CD8-positive, alpha-beta memory T cell (primary cell): ENCODE results near the gene EEF1A2. TPM values are rescaled to one million over a fixed set of nuclear protein-coding genes. Genes with fewer than 3 reads are reported as not detected.

Source experiments
- CTCF ChIA-PET: fragments of 350-600 bp; sonication (Branson Sonifier 250); formaldehyde crosslinking; loops from one replicate; lab custom pipeline; 2021; ENCODE audit warnings: antibody characterized with exemption; lab: Charles Lee
- POLR2A ChIA-PET: fragments of 350-600 bp; sonication (Branson Sonifier 250); formaldehyde crosslinking; loops from one replicate; lab custom pipeline; 2021; ENCODE audit warnings: antibody characterized with exemption; lab: Charles Lee
- DNase-seq, 5 donors: peaks; one replicate each; pipeline versions ENCODE4 v3.0.0 to v3.0.0-alpha.2; 2020 to 2022; ENCODE audit warnings: mixed read lengths in 1 of 5
- H3K27ac ChIP-seq: one replicate; pipeline ENCODE4 v1.7.0; 2013; ENCODE audit warnings: low read depth, mild to moderate bottlenecking, low read length, moderate library complexity
- H3K27me3 ChIP-seq: 2 replicates; pipeline ENCODE4 v1.7.0; 2013; ENCODE audit warnings: low read length, mild to moderate bottlenecking; ENCODE audit not compliant: insufficient read depth, poor library complexity, severe bottlenecking
- H3K36me3 ChIP-seq: 2 replicates; pipeline ENCODE4 v1.7.0; 2013; ENCODE audit warnings: mild to moderate bottlenecking, low read length, moderate library complexity; ENCODE audit not compliant: insufficient read depth
- H3K4me1 ChIP-seq: 2 replicates; pipeline ENCODE4 v1.7.0; 2013; ENCODE audit warnings: mild to moderate bottlenecking, low read length, moderate library complexity; ENCODE audit not compliant: insufficient read depth
- H3K4me3 ChIP-seq: 2 replicates; pipeline ENCODE4 v1.7.0; 2013; ENCODE audit warnings: mild to moderate bottlenecking, low read length
- H3K9me3 ChIP-seq: 2 replicates; pipeline ENCODE4 v1.7.0; 2013; ENCODE audit warnings: mild to moderate bottlenecking, low read length
- H3K27ac Mint-ChIP-seq, 8 donors: one replicate each; pipeline ENCODE4 v1.8.0; 2020 to 2021; ENCODE audit warnings: mixed read lengths in 8 of 8, mild to moderate bottlenecking in 6 of 8, inconsistent platforms in 3 of 8, moderate library complexity in 3 of 8
- H3K27me3 Mint-ChIP-seq, 2 donors: one replicate each; pipeline ENCODE4 v1.8.0; 2020 to 2021; ENCODE audit warnings: mixed read lengths in 2 of 2, mild to moderate bottlenecking in 1 of 2, moderate library complexity in 1 of 2
- H3K36me3 Mint-ChIP-seq, 3 donors: one replicate each; pipeline ENCODE4 v1.8.0; 2020 to 2021; ENCODE audit warnings: mixed read lengths in 3 of 3, inconsistent platforms in 1 of 3, mild to moderate bottlenecking in 1 of 3
- H3K4me1 Mint-ChIP-seq, 3 donors: one replicate each; pipeline ENCODE4 v1.8.0; 2020 to 2021; ENCODE audit warnings: mixed read lengths in 3 of 3, inconsistent platforms in 1 of 3, mild to moderate bottlenecking in 1 of 3
- H3K4me3 Mint-ChIP-seq, 7 donors: one replicate each; pipeline ENCODE4 v1.8.0; 2020 to 2021; ENCODE audit warnings: mixed read lengths in 7 of 7, mild to moderate bottlenecking in 6 of 7, moderate library complexity in 4 of 7, inconsistent platforms in 2 of 7
- H3K9me3 Mint-ChIP-seq, 5 donors: one replicate each; pipeline ENCODE4 v1.8.0; 2020 to 2022; ENCODE audit warnings: mixed read lengths in 5 of 5, mild to moderate bottlenecking in 3 of 5, moderate library complexity in 2 of 5, inconsistent platforms in 1 of 5
- polyA plus RNA-seq: library from polyadenylated mRNA; unstranded; fragments of 300-500 nt; fragmentation: Illumina TruSeq; gene quantifications from one replicate; pipeline ENCODE4 v1.2.3, GENCODE V29; 2021
- total RNA-seq, 2 experiments: library from RNA; stranded (reverse); gene quantifications; one replicate each; pipeline ENCODE4 v1.2.3, GENCODE V29; 2021

The EEF1A2 gene
- total and polyA plus RNA-seq, 3 experiments from 2014 or later: 0.17 to 0.20 TPM; not detected in 1

DNA sequence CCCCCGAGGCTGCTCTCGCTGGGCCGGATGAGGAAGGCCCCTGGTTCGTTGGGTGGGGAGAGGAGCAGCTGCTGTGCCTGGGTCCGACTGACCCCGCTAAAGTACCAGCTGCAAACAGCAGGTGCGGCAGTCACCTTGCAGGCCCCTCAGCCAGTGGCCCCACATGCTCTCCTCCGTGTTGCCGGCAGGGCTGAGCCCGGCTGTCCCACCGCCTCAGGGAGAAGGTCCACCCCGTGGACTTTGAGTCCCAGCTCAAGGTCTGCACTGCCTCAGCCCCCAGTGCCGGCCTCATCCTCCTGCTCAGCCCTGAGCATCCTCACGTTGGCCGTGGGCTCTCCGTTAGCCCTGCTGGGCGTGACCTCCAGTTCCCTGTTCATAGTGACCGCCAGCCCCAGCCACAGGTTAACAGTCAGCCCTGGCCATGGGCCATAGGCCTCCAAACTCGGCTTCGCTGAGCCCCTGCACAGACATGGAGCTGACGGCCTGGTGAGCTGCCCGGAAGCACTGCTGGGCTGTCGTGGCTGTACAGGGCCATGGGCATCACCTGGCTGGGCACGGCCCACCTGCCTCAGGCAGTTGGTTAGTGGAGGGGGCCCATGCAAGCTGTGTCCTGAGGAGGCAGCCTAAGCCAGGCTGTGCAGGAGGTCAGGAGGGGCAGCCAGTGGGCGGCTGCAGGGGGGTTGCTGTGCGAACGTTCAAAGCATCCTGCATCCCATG is 45.5 kb upstream of the EEF1A2 start:
- H3K4me3 Mint-ChIP-seq: no peak overlapping the region
- peaks cover 0 to 2% (median 0%) of the 10 kb centered on the region in 3 donors for H3K4me1 Mint-ChIP-seq
- peaks cover 0 to 2% (median 0%) of the 10 kb centered on the region in 3 donors for H3K36me3 Mint-ChIP-seq
- Histone ChIP-seq H3K27me3 (no peaks in the 10 kb centered on the region), H3K27ac (no peak overlapping the region), H3K4me1 (no peaks in the 10 kb centered on the region), H3K4me3 (no peak overlapping the region), H3K36me3 (no peaks in the 10 kb centered on the region), H3K9me3 (no peaks in the 10 kb centered on the region)
- H3K27me3 Mint-ChIP-seq: peaks cover 3 to 4% of the 10 kb centered on the region in 2 donors
- peaks cover 0 to 4% (median 0%) of the 10 kb centered on the region in 5 donors for H3K9me3 Mint-ChIP-seq
- ChIA-PET POLR2A (no interaction called here), CTCF (interaction anchor here (1.5 kb wide), 1 partner anchor 107 kb away, joined by 3 read pairs; no protein-coding TSS in a partner anchor)
- H3K27ac Mint-ChIP-seq: no peak overlapping the region
- DNase-seq: no peak

DNA sequence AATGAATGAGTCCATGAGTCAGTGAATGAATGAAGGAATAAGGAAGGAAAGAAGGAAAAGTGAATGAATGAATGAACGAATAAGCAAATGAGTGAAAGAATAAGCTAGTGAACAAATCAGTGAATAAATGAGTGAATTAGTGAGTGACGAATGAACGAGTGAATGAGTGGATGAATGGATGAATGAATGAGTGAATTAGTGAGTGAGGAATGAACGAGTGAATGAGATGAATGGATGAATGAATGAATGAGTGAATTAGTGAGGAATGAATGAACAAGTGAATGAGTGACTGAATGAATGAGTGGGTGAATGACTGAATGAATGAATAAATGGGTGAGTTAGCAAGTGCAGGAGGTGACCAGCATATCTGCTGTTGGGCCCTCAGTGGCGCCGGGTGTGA is 44.9 kb upstream of the EEF1A2 start:
- Mint-ChIP-seq H3K4me1 (peaks cover 0 to under 1% (median 0%) of the 10 kb centered on the region in 3 donors), H3K27me3 (peaks cover 0 to 2% of the 10 kb centered on the region in 2 donors), H3K36me3 (peaks cover 0 to 2% (median 0%) of the 10 kb centered on the region in 3 donors), H3K27ac (no peak overlapping the region), H3K9me3 (peaks cover 0 to 4% (median 0%) of the 10 kb centered on the region in 5 donors), H3K4me3 (no peak overlapping the region)
- H3K36me3 ChIP-seq: no peaks in the 10 kb centered on the region
- DNase-seq: no peak
- H3K27me3 ChIP-seq: no peaks in the 10 kb centered on the region
- ChIA-PET POLR2A (interaction anchor here (0.7 kb wide), 1 partner anchor 327 kb away, joined by 3 read pairs; no protein-coding TSS in a partner anchor), CTCF (interaction anchor here (1.5 kb wide), 1 partner anchor 108 kb away, joined by 3 read pairs; no protein-coding TSS in a partner anchor)
- no peak overlapping the region for H3K4me3 ChIP-seq
- H3K27ac ChIP-seq: no peak overlapping the region
- no peaks in the 10 kb centered on the region for H3K9me3 ChIP-seq
- H3K4me1 ChIP-seq: peaks cover 4% of the 10 kb centered on the region

DNA sequence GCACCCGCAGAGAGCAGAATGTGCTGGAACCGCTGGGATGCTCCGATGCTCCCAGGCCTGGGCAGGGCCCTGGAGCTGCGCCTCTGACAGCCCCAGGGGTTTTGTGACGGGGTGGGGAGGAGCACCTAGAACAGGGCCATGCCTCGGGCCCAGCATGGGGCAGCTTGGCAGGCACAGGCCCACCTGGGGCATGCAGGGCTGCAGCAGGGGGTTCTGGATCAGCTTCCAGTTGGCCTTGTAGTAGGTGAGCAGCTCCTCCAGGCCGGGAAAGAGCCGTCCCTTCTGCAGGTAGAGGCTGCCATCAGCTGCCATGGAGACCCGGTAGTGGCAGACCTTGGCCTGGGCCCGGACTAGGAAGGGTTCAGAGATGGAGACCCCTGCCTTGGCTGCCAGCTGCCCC is 44.2 kb upstream of the EEF1A2 start:
- Mint-ChIP-seq H3K4me3 (no peak overlapping the region), H3K4me1 (peaks cover 0 to 6% (median 0%) of the 10 kb centered on the region in 3 donors), H3K9me3 (peaks cover 0 to 4% (median 0%) of the 10 kb centered on the region in 5 donors), H3K36me3 (peaks cover 0 to 2% (median 0%) of the 10 kb centered on the region in 3 donors), H3K27ac (no peak overlapping the region), H3K27me3 (peaks cover 0 to 2% of the 10 kb centered on the region in 2 donors)
- H3K4me1 ChIP-seq: peaks cover 9% of the 10 kb centered on the region
- no peak overlapping the region for H3K4me3 ChIP-seq
- no peaks in the 10 kb centered on the region for H3K36me3 ChIP-seq
- no peak for DNase-seq
- ChIA-PET POLR2A (interaction anchor here (0.7 kb wide), 1 partner anchor 326 kb away, joined by 3 read pairs; no protein-coding TSS in a partner anchor), CTCF (interaction anchor here (1.5 to 1.7 kb wide), 2 partner anchors 109 to 438 kb away, joined by 3 to 5 read pairs; partner anchors contain the start of gene PRPF6)
- H3K9me3 ChIP-seq: no peaks in the 10 kb centered on the region
- no peak overlapping the region for H3K27ac ChIP-seq
- H3K27me3 ChIP-seq: no peaks in the 10 kb centered on the region

DNA sequence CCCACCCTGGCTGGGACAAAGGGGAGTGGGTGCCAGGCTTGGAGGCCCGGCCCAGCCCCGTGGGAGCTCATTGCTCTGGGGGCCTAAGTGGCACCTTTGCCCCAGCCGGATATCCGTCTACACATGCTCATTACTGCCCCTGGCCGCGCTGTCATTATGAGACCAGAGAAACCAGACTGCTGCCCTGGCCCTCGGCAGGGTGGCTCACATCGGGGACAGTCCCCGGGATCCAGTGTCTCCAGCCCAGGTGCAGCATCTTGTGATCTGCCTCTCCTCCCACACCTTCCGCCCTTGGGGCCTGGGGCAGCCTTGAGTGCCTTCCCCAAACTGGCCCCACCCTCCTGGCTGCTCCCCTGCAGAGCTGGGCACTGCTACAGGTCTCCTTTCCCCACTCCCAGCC is 43.8 kb upstream of the EEF1A2 start:
- ChIA-PET CTCF (interaction anchor here (1.7 kb wide), 1 partner anchor 438 kb away, joined by 5 read pairs; the partner anchor contains the start of gene PRPF6), POLR2A (no interaction called here)
- H3K27ac ChIP-seq: no peak overlapping the region

DNA sequence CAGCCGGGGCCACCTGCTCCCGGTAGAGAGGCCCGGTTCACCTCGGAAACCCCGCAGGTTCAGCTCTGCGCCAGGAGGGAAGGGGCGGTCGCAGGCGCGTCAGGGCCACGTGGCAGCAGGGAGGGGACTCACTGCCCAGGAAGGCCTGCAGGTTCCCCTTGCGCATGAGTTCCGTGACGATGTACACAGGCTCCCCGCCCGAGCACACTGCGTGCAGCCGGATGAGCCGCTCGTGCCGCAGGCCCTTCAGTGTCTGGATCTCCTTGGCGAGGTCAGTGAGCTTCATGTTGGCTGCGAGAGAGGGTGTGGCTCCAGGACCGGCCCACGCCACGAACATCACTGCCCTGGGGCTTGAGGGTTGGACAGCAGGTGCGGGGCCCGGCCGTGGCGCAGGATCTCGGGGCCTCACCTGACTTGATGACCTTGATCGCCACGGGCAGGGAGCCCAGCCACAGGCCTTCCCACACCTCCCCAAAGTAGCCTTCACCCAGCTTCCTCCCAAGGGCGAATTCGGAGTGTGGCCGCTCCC is 43.2 kb upstream of the EEF1A2 start:
- CTCF ChIA-PET: interaction anchor here (1.7 kb wide), 1 partner anchor 439 kb away, joined by 5 read pairs; the partner anchor contains the start of gene PRPF6

More for the DNA sequence above, 43.8 kb upstream of the EEF1A2 start:
- DNase-seq: no peak
- H3K9me3 Mint-ChIP-seq: peaks cover 0 to 4% (median 0%) of the 10 kb centered on the region in 5 donors
- H3K27me3 Mint-ChIP-seq: peaks cover 0 to 2% of the 10 kb centered on the region in 2 donors
- Histone ChIP-seq H3K4me3 (no peak overlapping the region), H3K27me3 (no peaks in the 10 kb centered on the region), H3K4me1 (peaks cover 9% of the 10 kb centered on the region), H3K36me3 (no peaks in the 10 kb centered on the region), H3K9me3 (no peaks in the 10 kb centered on the region)
- no peak overlapping the region for H3K4me3 Mint-ChIP-seq
- peaks cover 0 to 2% (median 0%) of the 10 kb centered on the region in 3 donors for H3K36me3 Mint-ChIP-seq
- no peak overlapping the region for H3K27ac Mint-ChIP-seq
- peaks cover 0 to 10% (median 0%) of the 10 kb centered on the region in 3 donors for H3K4me1 Mint-ChIP-seq

DNA sequence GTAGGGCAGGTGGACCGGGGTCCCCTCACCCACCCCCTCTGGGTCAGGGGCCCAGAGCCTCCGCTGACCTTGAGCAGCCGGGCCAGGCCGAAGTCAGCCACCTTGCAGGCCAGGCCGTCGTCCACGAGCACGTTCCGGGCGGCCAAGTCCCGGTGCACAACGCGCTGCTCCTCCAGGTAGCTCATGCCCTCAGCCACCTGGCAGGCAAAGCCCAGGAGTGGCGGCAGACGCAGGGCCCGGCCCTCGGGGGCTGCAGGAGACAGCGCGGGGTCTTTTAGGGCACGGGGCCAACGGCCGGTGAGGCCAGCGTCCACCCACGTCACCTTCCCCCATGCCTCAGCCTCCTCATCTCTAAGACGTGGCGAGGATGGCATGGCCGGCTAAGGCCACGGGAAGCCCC is 42.5 kb upstream of the EEF1A2 start:
- Histone ChIP-seq H3K4me1 (peaks cover 23% of the 10 kb centered on the region), H3K27ac (no peak overlapping the region), H3K36me3 (no peaks in the 10 kb centered on the region), H3K9me3 (no peaks in the 10 kb centered on the region), H3K4me3 (no peak overlapping the region), H3K27me3 (no peaks in the 10 kb centered on the region)
- no peak for DNase-seq
- ChIA-PET CTCF (no interaction called here), POLR2A (interaction anchor here (0.7 kb wide), 1 partner anchor 30 kb away, joined by 6 read pairs; no protein-coding TSS in a partner anchor)
- no peak overlapping the region for H3K27ac Mint-ChIP-seq
- H3K36me3 Mint-ChIP-seq: peaks cover 0 to 2% (median 0%) of the 10 kb centered on the region in 3 donors
- no peak overlapping the region for H3K4me3 Mint-ChIP-seq
- peaks cover 0 to 18% (median 3%) of the 10 kb centered on the region in 3 donors for H3K4me1 Mint-ChIP-seq
- H3K27me3 Mint-ChIP-seq: peaks cover 0 to 1% of the 10 kb centered on the region in 2 donors
- peaks cover 0 to 4% (median 0%) of the 10 kb centered on the region in 5 donors for H3K9me3 Mint-ChIP-seq

More for the DNA sequence above, 43.2 kb upstream of the EEF1A2 start:
- H3K4me1 Mint-ChIP-seq: peaks cover 0 to 14% (median 1%) of the 10 kb centered on the region in 3 donors
- no peak overlapping the region for H3K27ac ChIP-seq
- H3K9me3 Mint-ChIP-seq: peaks cover 0 to 4% (median 0%) of the 10 kb centered on the region in 5 donors
- no peak overlapping the region for H3K4me3 ChIP-seq
- POLR2A ChIA-PET: interaction anchor here (0.7 kb wide), 1 partner anchor 31 kb away, joined by 6 read pairs; no protein-coding TSS in a partner anchor
- H3K27me3 ChIP-seq: no peaks in the 10 kb centered on the region
- H3K27ac Mint-ChIP-seq: no peak overlapping the region
- DNase-seq: no peak
- no peaks in the 10 kb centered on the region for H3K36me3 ChIP-seq
- no peak overlapping the region for H3K4me3 Mint-ChIP-seq
- peaks cover 0 to 2% (median 0%) of the 10 kb centered on the region in 3 donors for H3K36me3 Mint-ChIP-seq
- H3K27me3 Mint-ChIP-seq: peaks cover 0 to 2% of the 10 kb centered on the region in 2 donors
- H3K9me3 ChIP-seq: no peaks in the 10 kb centered on the region
- peaks cover 15% of the 10 kb centered on the region for H3K4me1 ChIP-seq

DNA sequence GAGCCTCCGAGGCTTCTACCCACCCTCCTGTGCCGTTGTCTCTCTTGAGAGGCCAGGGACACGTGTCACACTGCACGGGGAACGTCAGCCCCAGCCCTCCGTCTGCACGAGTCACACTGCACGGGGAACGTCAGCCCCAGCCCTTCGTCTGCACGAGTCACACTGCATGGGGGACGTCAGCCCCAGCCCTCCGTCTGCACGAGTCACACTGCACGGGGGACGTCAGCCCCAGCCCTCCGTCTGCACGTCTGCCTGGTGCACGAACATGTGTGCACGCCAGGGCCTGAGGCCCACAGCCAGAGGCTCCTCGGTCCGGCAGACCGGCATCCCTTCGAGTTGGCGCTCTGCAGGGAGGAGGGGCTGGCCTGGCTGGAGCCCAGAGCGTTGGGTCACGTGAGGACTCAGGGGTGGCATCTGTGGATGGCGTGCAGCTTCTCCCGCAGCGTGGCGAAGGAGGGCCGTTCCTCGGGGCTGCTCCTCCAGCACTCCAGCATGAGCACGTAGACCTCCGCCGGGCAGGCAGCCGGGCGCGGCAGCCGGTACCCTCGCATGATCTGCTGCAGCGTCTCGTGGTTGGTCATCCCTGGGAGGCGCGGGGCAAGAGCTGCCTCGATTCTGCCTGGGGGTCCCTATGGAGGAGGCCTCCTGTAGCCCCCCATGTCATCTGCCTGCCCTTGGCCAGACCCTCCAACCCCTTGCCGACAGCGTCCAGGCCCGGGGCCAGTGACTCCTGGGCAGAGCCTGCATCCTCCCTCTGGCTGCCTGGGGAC is 41.7 kb upstream of the EEF1A2 start:
- no peak for DNase-seq
- Mint-ChIP-seq H3K9me3 (peaks cover 0 to 4% (median 0%) of the 10 kb centered on the region in 5 donors), H3K27ac (no peak overlapping the region), H3K27me3 (no peaks in the 10 kb centered on the region), H3K4me3 (no peak overlapping the region), H3K4me1 (peaks cover 0 to 18% (median 3%) of the 10 kb centered on the region in 3 donors), H3K36me3 (peaks cover 0 to 2% (median 0%) of the 10 kb centered on the region in 3 donors)
- no peak overlapping the region for H3K4me3 ChIP-seq
- H3K4me1 ChIP-seq: peaks cover 23% of the 10 kb centered on the region
- H3K9me3 ChIP-seq: no peaks in the 10 kb centered on the region
- H3K27me3 ChIP-seq: no peaks in the 10 kb centered on the region
- ChIA-PET POLR2A (no interaction called here), CTCF (interaction anchor here (3.3 to 3.7 kb wide), 2 partner anchors 27 to 37 kb away, joined by 18 to 27 read pairs; no protein-coding TSS in a partner anchor)
- no peak overlapping the region for H3K27ac ChIP-seq
- H3K36me3 ChIP-seq: no peaks in the 10 kb centered on the region
